GM12801 (cell line): ENCODE results near the gene ARFGAP1.

Source experiments
- TF ChIP-seq, protein P1 (sequence below): IDR thresholded peaks from one replicate; pipeline ENCODE4 v1.5.1; 2011; ENCODE audit warnings: control low read depth; ENCODE audit not compliant: insufficient read length; ENCODE audit errors: extremely low read depth

Gene ARFGAP1

GRCh38 chr20:63287697-63288580 lies 15.3 kb downstream of the ARFGAP1 start:
- TF ChIP-seq, protein P1, sequence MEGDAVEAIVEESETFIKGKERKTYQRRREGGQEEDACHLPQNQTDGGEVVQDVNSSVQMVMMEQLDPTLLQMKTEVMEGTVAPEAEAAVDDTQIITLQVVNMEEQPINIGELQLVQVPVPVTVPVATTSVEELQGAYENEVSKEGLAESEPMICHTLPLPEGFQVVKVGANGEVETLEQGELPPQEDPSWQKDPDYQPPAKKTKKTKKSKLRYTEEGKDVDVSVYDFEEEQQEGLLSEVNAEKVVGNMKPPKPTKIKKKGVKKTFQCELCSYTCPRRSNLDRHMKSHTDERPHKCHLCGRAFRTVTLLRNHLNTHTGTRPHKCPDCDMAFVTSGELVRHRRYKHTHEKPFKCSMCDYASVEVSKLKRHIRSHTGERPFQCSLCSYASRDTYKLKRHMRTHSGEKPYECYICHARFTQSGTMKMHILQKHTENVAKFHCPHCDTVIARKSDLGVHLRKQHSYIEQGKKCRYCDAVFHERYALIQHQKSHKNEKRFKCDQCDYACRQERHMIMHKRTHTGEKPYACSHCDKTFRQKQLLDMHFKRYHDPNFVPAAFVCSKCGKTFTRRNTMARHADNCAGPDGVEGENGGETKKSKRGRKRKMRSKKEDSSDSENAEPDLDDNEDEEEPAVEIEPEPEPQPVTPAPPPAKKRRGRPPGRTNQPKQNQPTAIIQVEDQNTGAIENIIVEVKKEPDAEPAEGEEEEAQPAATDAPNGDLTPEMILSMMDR = no peak

DNA sequence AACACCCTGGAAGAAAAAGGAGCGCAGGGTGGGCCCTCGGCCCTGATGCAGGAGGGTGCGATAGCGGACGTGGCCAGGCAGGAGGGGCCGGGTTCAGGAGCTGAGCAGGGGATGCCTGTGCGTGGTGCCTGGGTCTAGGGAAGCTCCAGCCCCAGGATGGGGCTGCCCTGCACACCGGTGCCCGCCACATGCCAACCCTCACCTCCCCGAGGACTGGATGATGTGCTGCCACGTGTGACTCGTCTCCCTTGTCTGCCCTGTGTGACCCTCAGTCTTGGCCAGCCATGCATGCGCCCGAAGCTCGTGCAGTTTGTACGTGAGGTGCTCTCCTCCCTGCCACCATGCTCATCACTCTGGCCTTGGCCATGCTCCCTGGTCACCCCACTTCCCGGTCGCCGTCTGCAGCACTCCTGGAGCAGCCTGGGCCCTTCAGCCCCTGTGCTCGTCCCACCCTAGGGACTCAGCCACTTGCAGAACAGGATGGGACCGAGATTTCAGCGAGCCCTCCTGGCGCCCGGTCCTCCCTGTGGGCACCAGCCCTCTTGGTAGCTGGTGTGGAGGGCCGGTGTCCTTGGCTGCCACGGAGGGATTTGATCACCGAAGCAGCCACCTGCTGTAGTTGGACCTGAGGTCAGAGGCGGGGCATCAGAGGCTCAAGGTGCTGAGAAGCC lies 16.1 kb downstream of the ARFGAP1 start:
- TF ChIP-seq, protein P1 = no peak

DNA sequence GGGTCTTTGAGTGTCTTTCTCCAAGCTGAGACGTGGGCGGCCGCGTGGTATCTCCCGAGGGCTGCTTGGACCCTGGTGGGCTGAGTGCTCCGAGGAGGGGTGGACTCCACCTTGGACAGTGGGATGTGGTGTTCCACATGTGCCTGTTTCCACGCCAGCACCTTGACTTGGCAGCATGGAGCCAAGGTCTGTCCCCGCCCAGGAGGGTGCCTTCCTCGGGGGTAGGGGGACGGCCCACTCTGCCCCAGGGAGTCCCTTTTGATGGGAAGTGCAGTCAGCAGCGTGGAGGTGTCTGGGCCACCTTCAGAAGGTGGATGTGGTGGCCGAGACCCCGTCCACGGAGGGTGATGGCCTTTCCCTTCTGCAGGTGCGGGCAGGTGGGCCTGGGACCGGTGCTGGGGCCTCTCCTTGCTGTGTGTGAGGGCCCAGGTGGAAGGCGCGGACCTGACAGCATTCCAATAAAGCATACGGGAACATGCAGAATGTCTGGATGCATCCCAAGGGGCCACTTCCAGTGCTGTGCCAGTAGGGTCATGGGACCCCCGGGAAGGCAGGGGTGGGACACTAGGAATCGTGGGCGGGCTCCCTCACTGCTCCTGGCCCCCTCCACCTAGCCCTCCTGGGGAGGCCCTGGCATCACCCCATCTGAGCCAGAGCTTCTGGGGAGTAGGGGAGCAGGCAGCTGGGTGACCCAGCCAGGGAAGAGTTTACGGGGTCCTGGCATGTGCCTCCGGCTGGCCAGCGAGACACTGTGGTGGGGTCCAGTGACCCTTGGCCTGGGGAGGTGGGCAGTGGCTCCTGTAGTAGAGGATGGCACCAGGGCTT lies 16.9 kb downstream of the ARFGAP1 start:
- TF ChIP-seq, protein P1 = no peak

DNA sequence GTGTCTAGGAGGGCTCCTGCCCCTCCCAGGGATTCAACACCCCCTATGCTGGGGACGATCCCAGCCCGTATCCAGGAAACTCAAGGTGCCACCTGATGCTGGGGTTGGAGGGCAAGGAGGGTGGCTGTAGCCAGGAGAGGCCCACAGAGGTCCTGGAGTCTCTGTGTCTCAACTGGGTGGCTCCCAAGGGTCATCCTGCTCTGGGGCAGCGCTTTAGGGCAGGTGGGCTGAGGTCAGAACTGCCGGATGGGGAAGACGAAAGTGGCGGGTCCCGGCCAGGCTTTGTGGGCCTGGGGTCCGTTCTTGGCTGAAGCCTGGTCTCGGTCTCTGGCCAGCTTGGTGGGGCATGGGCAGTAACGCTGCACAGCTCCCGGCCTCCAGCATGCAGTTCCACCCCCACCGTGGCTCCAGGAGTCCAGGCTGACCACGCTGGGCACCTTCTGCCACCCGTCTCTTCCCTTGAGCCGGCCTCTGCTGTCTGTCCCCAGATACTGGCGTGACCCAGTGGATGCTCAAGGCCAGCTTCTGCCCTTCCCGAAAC lies 17.6 kb downstream of the ARFGAP1 start:
- TF ChIP-seq, protein P1 = no peak

DNA sequence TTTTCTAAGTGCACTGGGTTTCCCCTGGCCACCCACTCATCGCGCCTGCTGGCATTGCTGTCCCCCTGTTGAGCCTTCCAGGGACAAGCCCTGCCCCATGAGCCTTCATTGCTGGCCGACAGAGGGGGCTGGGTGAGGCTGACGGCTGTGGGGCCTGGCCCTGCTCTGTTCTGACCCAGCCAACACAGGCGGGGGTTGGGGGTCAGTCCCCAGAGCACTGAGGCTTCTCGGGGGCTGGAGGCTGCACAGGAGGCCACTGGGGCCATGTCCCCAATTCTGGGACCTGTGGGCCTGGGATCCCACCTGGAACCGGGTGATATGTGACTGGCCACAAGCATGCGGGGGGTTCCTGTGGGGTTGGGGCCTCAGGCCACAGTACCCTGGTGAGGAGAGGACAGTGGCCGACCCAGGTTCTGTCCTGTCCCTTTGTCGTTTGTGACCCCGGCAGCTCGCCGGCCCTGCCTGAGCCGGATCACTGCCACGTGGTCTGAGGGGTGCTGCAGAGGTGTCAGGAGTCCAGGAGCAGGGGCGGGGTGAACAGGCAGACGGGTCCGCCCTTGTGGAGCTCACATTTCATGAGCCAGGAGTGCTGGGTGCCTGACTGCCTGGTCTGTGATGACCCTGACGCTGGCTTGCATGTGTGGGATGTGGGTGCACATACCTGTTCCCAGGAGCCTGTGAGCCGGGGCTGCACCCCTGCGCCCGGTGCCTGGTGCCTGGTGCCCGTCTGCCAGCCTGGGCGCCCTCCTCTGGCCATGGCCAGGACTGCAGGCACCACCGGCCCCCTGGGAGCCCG lies 18.3 kb downstream of the ARFGAP1 start:
- TF ChIP-seq, protein P1 = no peak

- TF ChIP-seq, protein P1 = no peak
Measured at GRCh38 chr20:63291811-63292210, 19.2 kb downstream of the ARFGAP1 start.
